K562 (cell line): ENCODE measurements around the gene RIMS3. TPM values are rescaled to one million over a fixed set of nuclear protein-coding genes. Genes with fewer than 3 reads are reported as not detected.

Experiments used
- CBX2 ChIP-seq: fragments of 200-600 bp; sonication (generic); IDR thresholded peaks from one replicate; pipeline ENCODE4 v1.6.1; 2012; ENCODE audit warnings: mild to moderate bottlenecking, low read length, inconsistent platforms; ENCODE audit not compliant: insufficient read depth, poor library complexity, severe bottlenecking
- KLF13 ChIP-seq: fragments of 450-650 bp; IDR thresholded peaks from 2 replicates; pipeline ENCODE4 v1.6.1; 2016; ENCODE audit warnings: missing genetic modification characterization, low read depth, mild to moderate bottlenecking, missing compliant biosample characterization, moderate library complexity, borderline replicate concordance
- MED1 ChIP-seq: sonication (generic); formaldehyde crosslinking; IDR thresholded peaks from 2 replicates; pipeline ENCODE4 v1.8.1; 2023; ENCODE audit warnings: missing genetic modification reagents, borderline replicate concordance
- MYC ChIP-seq, 2 experiments: fragments of 250-450 bp in 1 of 2; sonication (Bioruptor Pico) in 1 of 2; IDR thresholded peaks; 2 replicates each; pipeline versions ENCODE4 v1.5.1 to v1.6.1; 2012 to 2021; ENCODE audit warnings: low read depth in 2 of 2, borderline replicate concordance in 1 of 2, improper control_type of control experiment in 1 of 2, low read length in 1 of 2, mild to moderate bottlenecking in 1 of 2, moderate library complexity in 1 of 2
- NFIX ChIP-seq: fragments of 250-450 bp; sonication (Bioruptor Pico); IDR thresholded peaks from 2 replicates; pipeline ENCODE4 v1.4.0; 2020; ENCODE audit warnings: low read depth, mild to moderate bottlenecking, moderate library complexity
- PYGO2 ChIP-seq: fragments of 450-650 bp; IDR thresholded peaks from 2 replicates; pipeline ENCODE4 v1.6.1; 2016; ENCODE audit warnings: mild to moderate bottlenecking, missing genetic modification characterization, moderate library complexity, missing compliant biosample characterization
- RBM34 ChIP-seq: fragments of 200-400 bp; formaldehyde crosslinking; IDR thresholded peaks from 2 replicates; pipeline ENCODE4 v1.6.1; 2018; ENCODE audit warnings: low read length, borderline replicate concordance; ENCODE audit not compliant: insufficient read depth
- TAF1 ChIP-seq: IDR thresholded peaks from 2 replicates; pipeline ENCODE4 v1.6.1; 2011; ENCODE audit warnings: mild to moderate bottlenecking, low read length, moderate library complexity; ENCODE audit not compliant: insufficient read depth, control insufficient read depth, severe bottlenecking; ENCODE audit errors: extremely low read depth
- ZNF140 ChIP-seq: fragments of 250-450 bp; sonication (Bioruptor Pico); IDR thresholded peaks from 2 replicates; pipeline ENCODE4 v1.8.0; 2021; ENCODE audit warnings: moderate library complexity, mild to moderate bottlenecking, inconsistent platforms
- ZNF3 ChIP-seq: fragments of 250-450 bp; sonication (Bioruptor Pico); IDR thresholded peaks from 2 replicates; pipeline ENCODE4 v1.5.0; 2021; ENCODE audit warnings: mild to moderate bottlenecking, moderate library complexity
- ZNF583 ChIP-seq: fragments of 250-450 bp; sonication (Bioruptor Pico); IDR thresholded peaks from 2 replicates; pipeline ENCODE4 v1.4.0; 2020
- ZNF77 ChIP-seq: fragments of 250-450 bp; sonication (Bioruptor Pico); IDR thresholded peaks from 2 replicates; pipeline ENCODE4 v1.5.0; 2020
- ZSCAN29 ChIP-seq: fragments of 450-650 bp; IDR thresholded peaks from 2 replicates; pipeline ENCODE4 v1.6.1; 2017
- polyA plus RNA-seq, 8 experiments: library from polyadenylated mRNA; depleted of rRNA in 4 of 8; stranded (reverse) in 5 of 8; unstranded in 3 of 8; fragments of >200 nt; fragmentation: Nextera tagmentation in 2 of 8; fragmentation: Illumina TruSeq in 1 of 8; extraction: Ambion mirVana in 2 of 8; extraction: Trizol in 1 of 8; gene quantifications; 2 replicates each; pipeline versions ENCODE4 v1.2.1 to v1.2.3, GENCODE V29; 2011 to 2014; ENCODE audit warnings: inconsistent platforms in 1 of 8, missing spikeins in 1 of 8
- total RNA-seq, 7 experiments: library from RNA; depleted of rRNA in 6 of 7; stranded (reverse); fragments of >200 nt in 6 of 7; fragmentation: Illumina TruSeq in 2 of 7; extraction: Trizol in 2 of 7; gene quantifications; 2 replicates each; pipeline versions ENCODE4 v1.2.1 to v1.2.3, GENCODE V29; 2011 to 2021; ENCODE audit warnings: low replicate concordance in 1 of 7
- TF ChIP-seq, protein P1 (sequence below), 2 experiments: fragments of 250-450 bp in 1 of 2; fragments of 450-650 bp in 1 of 2; sonication (Bioruptor Pico) in 1 of 2; IDR thresholded peaks; 2 replicates each; pipeline versions ENCODE4 v1.6.1 to v1.8.0; 2016 to 2021; ENCODE audit warnings: mild to moderate bottlenecking in 2 of 2, moderate library complexity in 2 of 2, missing compliant biosample characterization in 1 of 2, missing genetic modification characterization in 1 of 2
- TF ChIP-seq, protein P2 (sequence below): sonication (generic); formaldehyde crosslinking; IDR thresholded peaks from 2 replicates; pipeline ENCODE4 v1.8.1; 2023; ENCODE audit warnings: mild to moderate bottlenecking, missing genetic modification reagents
- TF ChIP-seq, protein P3 (sequence below): fragments of 450-650 bp; IDR thresholded peaks from 2 replicates; pipeline ENCODE4 v1.6.1; 2016; ENCODE audit warnings: mild to moderate bottlenecking
- TF ChIP-seq, protein P4 (sequence below): fragments of 450-650 bp; formaldehyde crosslinking; IDR thresholded peaks from 2 replicates; pipeline ENCODE4 v1.4.0; 2020; ENCODE audit warnings: mild to moderate bottlenecking, moderate library complexity

Gene RIMS3
- total and polyA plus RNA-seq, 9 of the 15 experiments (the other 6 are each of a cell fraction or from before 2014, with no cell fraction given): 0.06 to 1.2 (median 0.59) TPM

DNA sequence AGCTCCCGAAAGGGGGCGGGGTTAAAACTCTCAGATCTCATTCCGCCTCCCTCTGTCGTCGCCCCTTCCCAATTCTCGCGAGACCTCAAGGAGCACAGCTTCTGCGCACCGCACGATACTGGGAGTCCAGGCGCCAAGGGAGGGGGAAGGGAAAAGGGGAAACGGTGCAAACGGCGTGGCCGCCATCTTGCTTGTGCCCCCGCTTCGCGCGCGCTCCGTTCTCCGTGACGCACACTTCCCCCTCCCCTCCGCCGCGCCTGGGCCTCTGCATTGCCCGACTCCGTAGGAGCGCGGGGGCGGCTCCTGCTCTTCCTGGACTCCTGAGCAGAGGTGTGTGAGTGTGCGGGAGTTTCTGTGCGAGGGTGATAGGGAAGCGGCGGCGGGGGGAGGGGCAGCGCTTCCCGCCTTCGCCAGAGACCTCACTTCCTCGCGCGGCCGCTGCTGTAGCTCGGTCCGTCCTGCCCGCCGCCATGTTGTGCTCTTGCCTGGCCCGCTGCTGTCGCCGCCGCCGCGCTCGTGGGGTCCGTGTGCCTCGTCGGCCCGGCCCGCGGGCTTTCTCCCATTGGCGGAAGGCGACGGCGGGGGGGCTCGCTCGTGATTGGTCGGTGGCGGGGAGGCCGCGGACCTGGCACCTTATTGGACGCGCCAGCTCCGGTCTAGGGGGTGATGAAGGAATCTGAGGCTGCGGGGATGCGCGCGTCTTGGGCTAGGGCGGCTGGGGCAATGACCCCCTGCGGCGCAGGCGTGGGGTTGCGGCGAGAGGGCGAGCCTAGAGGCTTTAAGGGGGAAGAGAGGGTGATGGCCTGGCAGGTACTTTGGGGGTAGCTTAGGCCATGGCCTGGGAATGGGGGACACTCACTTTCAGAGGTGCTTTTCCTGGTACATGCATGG, 26.3 kb upstream of the RIMS3 start, which contains the start of gene NFYC (continued):
- TF ChIP-seq, protein P1, sequence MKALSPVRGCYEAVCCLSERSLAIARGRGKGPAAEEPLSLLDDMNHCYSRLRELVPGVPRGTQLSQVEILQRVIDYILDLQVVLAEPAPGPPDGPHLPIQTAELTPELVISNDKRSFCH (CRISPR knock-in tag; IDR thresholded peaks at IDR 0.05): no peak
- TF ChIP-seq, protein P1 (tag; IDR thresholded peaks at IDR 0.05): peak; percentile 95
- TF ChIP-seq ZNF77 (CRISPR knock-in tag) (no peak), TAF1 (peak; percentile 93), PYGO2 (0 out of 2 replicates have a peak, but pooled peaks have one; percentile 19), MED1 (CRISPR knock-in tag) (no peak), ZNF140 (CRISPR knock-in tag) (no peak), RBM34 (no peak), ZNF583 (CRISPR knock-in tag) (peak; percentile 55; the same call in 1 of the 2 replicates), ZSCAN29 (peak; percentile 67; the same call in 1 of the 2 replicates), KLF13 (tag) (peak; percentile 85; the same call in 1 of the 2 replicates), MYC (IDR thresholded peaks at IDR 0.05; ENCODE audit: low read depth, low read length) (peak; percentile 95), MYC (CRISPR knock-in tag; IDR thresholded peaks at IDR 0.05; ENCODE audit: borderline replicate concordance, low read depth) (peak; percentile 92; the same call in 1 of the 2 replicates), CBX2 (no peak), ZNF3 (CRISPR knock-in tag) (no peak), NFIX (CRISPR knock-in tag) (no peak)
- TF ChIP-seq, protein P2, sequence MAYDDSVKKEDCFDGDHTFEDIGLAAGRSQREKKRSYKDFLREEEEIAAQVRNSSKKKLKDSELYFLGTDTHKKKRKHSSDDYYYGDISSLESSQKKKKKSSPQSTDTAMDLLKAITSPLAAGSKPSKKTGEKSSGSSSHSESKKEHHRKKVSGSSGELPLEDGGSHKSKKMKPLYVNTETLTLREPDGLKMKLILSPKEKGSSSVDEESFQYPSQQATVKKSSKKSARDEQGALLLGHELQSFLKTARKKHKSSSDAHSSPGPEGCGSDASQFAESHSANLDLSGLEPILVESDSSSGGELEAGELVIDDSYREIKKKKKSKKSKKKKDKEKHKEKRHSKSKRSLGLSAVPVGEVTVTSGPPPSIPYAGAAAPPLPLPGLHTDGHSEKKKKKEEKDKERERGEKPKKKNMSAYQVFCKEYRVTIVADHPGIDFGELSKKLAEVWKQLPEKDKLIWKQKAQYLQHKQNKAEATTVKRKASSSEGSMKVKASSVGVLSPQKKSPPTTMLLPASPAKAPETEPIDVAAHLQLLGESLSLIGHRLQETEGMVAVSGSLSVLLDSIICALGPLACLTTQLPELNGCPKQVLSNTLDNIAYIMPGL (CRISPR knock-in tag): peak; percentile 44; the same call in 1 of the 2 replicates
- TF ChIP-seq, protein P3, sequence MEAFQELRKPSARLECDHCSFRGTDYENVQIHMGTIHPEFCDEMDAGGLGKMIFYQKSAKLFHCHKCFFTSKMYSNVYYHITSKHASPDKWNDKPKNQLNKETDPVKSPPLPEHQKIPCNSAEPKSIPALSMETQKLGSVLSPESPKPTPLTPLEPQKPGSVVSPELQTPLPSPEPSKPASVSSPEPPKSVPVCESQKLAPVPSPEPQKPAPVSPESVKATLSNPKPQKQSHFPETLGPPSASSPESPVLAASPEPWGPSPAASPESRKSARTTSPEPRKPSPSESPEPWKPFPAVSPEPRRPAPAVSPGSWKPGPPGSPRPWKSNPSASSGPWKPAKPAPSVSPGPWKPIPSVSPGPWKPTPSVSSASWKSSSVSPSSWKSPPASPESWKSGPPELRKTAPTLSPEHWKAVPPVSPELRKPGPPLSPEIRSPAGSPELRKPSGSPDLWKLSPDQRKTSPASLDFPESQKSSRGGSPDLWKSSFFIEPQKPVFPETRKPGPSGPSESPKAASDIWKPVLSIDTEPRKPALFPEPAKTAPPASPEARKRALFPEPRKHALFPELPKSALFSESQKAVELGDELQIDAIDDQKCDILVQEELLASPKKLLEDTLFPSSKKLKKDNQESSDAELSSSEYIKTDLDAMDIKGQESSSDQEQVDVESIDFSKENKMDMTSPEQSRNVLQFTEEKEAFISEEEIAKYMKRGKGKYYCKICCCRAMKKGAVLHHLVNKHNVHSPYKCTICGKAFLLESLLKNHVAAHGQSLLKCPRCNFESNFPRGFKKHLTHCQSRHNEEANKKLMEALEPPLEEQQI: no peak
- TF ChIP-seq, protein P4, sequence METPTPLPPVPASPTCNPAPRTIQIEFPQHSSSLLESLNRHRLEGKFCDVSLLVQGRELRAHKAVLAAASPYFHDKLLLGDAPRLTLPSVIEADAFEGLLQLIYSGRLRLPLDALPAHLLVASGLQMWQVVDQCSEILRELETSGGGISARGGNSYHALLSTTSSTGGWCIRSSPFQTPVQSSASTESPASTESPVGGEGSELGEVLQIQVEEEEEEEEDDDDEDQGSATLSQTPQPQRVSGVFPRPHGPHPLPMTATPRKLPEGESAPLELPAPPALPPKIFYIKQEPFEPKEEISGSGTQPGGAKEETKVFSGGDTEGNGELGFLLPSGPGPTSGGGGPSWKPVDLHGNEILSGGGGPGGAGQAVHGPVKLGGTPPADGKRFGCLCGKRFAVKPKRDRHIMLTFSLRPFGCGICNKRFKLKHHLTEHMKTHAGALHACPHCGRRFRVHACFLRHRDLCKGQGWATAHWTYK (CRISPR knock-in tag): peak; percentile 94
